Posterior cingulate gyrus (tissue), 11 donors: ENCODE measurements around the gene DLG1.
A peak's percentile ranks its signal among the peaks of the same experiment; 100 is the strongest.

ENCODE experiments used
- DNase-seq, 10 donors: peaks; one replicate each; pipeline versions ENCODE4 v3.0.0 to v3.0.0-alpha.2; 2020 to 2021; ENCODE audit warnings: mixed read lengths in 3 of 10
- intact Hi-C: fragments of 100-400 bp; cut with DNase I; formaldehyde crosslinking; loops from one replicate; pipeline ENCODE4 v1.15.1; 2023

DLG1 gene

GRCh38 chr3:197188963-197189362, 109.4 kb downstream of the DLG1 start:
- intact Hi-C loops: no loop called here
- DNase-seq: no peak

GRCh38 chr3:197186887-197187588, 111.4 kb downstream of the DLG1 start:
- intact Hi-C loops: loop anchor here (1.0 to 2.0 kb wide), 2 partner anchors 184 to 209 kb away; no protein-coding TSS in a partner anchor

GRCh38 chr3:197183582-197183981, 114.8 kb downstream of the DLG1 start:
- DNase-seq: peak in 8 of 10 donors; percentile 17 to 87 (median 49)
- intact Hi-C loops: no loop called here

More at GRCh38 chr3:197186887-197187588, 111.4 kb downstream of the DLG1 start:
- DNase-seq: no peak

GRCh38 chr3:197181741-197182140, 116.7 kb downstream of the DLG1 start:
- intact Hi-C loops: no loop called here
- DNase-seq: no peak

GRCh38 chr3:197178998-197179397, 119.4 kb downstream of the DLG1 start:
- intact Hi-C loops: no loop called here
- DNase-seq: no peak

GRCh38 chr3:197175503-197175902, 122.9 kb downstream of the DLG1 start:
- DNase-seq: no peak
- intact Hi-C loops: no loop called here

GRCh38 chr3:197174927-197175326, 123.5 kb downstream of the DLG1 start:
- intact Hi-C loops: no loop called here
- no peak for DNase-seq

GRCh38 chr3:197173620-197174019, 124.8 kb downstream of the DLG1 start:
- DNase-seq: peak in 1 of 10 donors; percentile 32
- intact Hi-C loops: no loop called here

GRCh38 chr3:197171481-197172067, 126.8 kb downstream of the DLG1 start:
- intact Hi-C loops: no loop called here
- DNase-seq: no peak

GRCh38 chr3:197169028-197169427, 129.4 kb downstream of the DLG1 start:
- DNase-seq: no peak
- intact Hi-C loops: no loop called here

GRCh38 chr3:197168606-197169005, 129.8 kb downstream of the DLG1 start:
- DNase-seq: no peak
- intact Hi-C loops: no loop called here

GRCh38 chr3:197168063-197168462, 130.3 kb downstream of the DLG1 start:
- DNase-seq: no peak
- intact Hi-C loops: no loop called here

GRCh38 chr3:197167549-197167948, 130.9 kb downstream of the DLG1 start:
- intact Hi-C loops: no loop called here
- DNase-seq: no peak

GRCh38 chr3:197165890-197166289, 132.5 kb downstream of the DLG1 start:
- peak in 5 of 10 donors; percentile 13 to 89 (median 40) for DNase-seq
- intact Hi-C loops: no loop called here

GRCh38 chr3:197155046-197155445, 143.4 kb downstream of the DLG1 start:
- no peak for DNase-seq
- intact Hi-C loops: no loop called here

- no peak for DNase-seq
- intact Hi-C loops: no loop called here
Observed at GRCh38 chr3:197151580-197151979, 146.8 kb downstream of the DLG1 start.

GRCh38 chr3:197149528-197149927, 148.9 kb downstream of the DLG1 start:
- intact Hi-C loops: no loop called here
- DNase-seq: no peak

- intact Hi-C loops: no loop called here
- no peak for DNase-seq
Observed at GRCh38 chr3:197144188-197144587, 154.2 kb downstream of the DLG1 start.

GRCh38 chr3:197139586-197139985, 158.8 kb downstream of the DLG1 start:
- DNase-seq: no peak
- intact Hi-C loops: no loop called here

GRCh38 chr3:197137751-197138150, 160.7 kb downstream of the DLG1 start:
- intact Hi-C loops: no loop called here
- DNase-seq: no peak

- intact Hi-C loops: no loop called here
- DNase-seq: no peak
Observed at GRCh38 chr3:197136744-197137143, 161.7 kb downstream of the DLG1 start.

GRCh38 chr3:197135212-197135611, 163.2 kb downstream of the DLG1 start:
- no peak for DNase-seq
- intact Hi-C loops: no loop called here
